Prostate gland (tissue), 2 donors: Measurements from ENCODE around the gene AKT3.

Experiments used
- POLR2A ChIP-seq: fragments of 450-650 bp; IDR thresholded peaks from one replicate; pipeline ENCODE4 v1.6.1; 2016; ENCODE audit warnings: antibody characterized with exemption, mild to moderate bottlenecking
- POLR2AphosphoS5 ChIP-seq: sonication (generic); formaldehyde crosslinking; IDR thresholded peaks from one replicate; pipeline ENCODE4 v1.6.1; 2017; ENCODE audit warnings: antibody characterized with exemption
- TF ChIP-seq, protein P1 (sequence below), 4 experiments: fragments of 200-600 bp in 2 of 4; fragments of 450-650 bp in 2 of 4; sonication (generic) in 2 of 4; IDR thresholded peaks; 1 replicate in 3 of 4; 2 replicates in 1 of 4; pipeline ENCODE4 v1.5.1; 2016 to 2019; ENCODE audit warnings: antibody characterized with exemption in 4 of 4, mild to moderate bottlenecking in 2 of 4, moderate library complexity in 2 of 4

DNA sequence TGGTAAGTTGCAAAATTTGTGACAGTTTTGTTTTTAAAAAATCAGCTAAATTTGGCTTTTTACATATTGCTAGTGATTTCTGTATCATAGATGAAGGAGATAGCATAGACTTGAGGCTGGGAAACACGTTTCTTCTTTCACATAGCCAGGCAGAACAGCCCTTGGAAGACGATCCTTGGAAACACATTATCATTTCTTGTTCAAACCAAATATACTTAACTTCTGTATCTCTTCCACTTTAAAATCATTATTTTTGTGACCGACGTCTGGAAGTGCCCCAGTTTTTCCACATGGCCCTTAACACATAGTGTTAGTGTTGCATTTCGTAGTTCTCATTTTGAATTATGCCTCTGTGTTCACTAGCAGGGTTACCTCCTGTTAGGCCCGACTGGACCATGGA, 400.7 kb downstream of the AKT3 start:
- TF ChIP-seq, protein P1, sequence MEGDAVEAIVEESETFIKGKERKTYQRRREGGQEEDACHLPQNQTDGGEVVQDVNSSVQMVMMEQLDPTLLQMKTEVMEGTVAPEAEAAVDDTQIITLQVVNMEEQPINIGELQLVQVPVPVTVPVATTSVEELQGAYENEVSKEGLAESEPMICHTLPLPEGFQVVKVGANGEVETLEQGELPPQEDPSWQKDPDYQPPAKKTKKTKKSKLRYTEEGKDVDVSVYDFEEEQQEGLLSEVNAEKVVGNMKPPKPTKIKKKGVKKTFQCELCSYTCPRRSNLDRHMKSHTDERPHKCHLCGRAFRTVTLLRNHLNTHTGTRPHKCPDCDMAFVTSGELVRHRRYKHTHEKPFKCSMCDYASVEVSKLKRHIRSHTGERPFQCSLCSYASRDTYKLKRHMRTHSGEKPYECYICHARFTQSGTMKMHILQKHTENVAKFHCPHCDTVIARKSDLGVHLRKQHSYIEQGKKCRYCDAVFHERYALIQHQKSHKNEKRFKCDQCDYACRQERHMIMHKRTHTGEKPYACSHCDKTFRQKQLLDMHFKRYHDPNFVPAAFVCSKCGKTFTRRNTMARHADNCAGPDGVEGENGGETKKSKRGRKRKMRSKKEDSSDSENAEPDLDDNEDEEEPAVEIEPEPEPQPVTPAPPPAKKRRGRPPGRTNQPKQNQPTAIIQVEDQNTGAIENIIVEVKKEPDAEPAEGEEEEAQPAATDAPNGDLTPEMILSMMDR (IDR thresholded peaks at IDR 0.05): no peak
- TF ChIP-seq POLR2A: no peak
- no peak for TF ChIP-seq POLR2AphosphoS5
